H1 (cell line): ENCODE results near the gene GHRL. TPM values are rescaled to one million over a fixed set of nuclear protein-coding genes. Genes with fewer than 3 reads are reported as not detected.

Experiments
- CTCF ChIA-PET: fragments of 300-600 bp; sonication (Branson Sonifier 250); formaldehyde crosslinking; loops from one replicate; lab custom pipeline; 2021; ENCODE audit not compliant: partially characterized antibody; lab: Charles Lee
- POLR2A ChIA-PET: fragments of 300-600 bp; sonication (Branson Sonifier 250); formaldehyde crosslinking; loops from one replicate; lab custom pipeline; 2021; ENCODE audit warnings: inconsistent platforms; ENCODE audit not compliant: partially characterized antibody; lab: Charles Lee
- DNase-seq, 2 experiments: peaks; one replicate each; pipeline versions ENCODE4 v3.0.0 to v3.0.0-alpha.2; 2010 to 2022; ENCODE audit warnings: low spot score in 2 of 2, low read depth in 1 of 2, mixed read lengths in 1 of 2
- FAIRE-seq: peaks from 2 replicates; lab custom pipeline; 2011; peaks lifted over from hg19 to GRCh38; lab: Jason Lieb, UNC
- H2AFZ ChIP-seq: 2 replicates; pipeline ENCODE4 v1.8.1; 2012; ENCODE audit warnings: low read length, inconsistent platforms
- H2AK5ac ChIP-seq: 2 replicates; pipeline ENCODE4 v1.6.1; 2013; ENCODE audit warnings: low read depth, low read length
- H2BK120ac ChIP-seq: replicated peaks from 2 replicates; pipeline ENCODE3; 2013; ENCODE audit warnings: low read depth, low read length, inconsistent platforms
- H2BK12ac ChIP-seq: 2 replicates; pipeline ENCODE4 v1.6.1; 2013; ENCODE audit warnings: low read depth, low read length
- H2BK15ac ChIP-seq: 2 replicates; pipeline ENCODE4 v1.6.1; 2013; ENCODE audit warnings: low read length
- H2BK20ac ChIP-seq: 2 replicates; pipeline ENCODE4 v1.6.1; 2013; ENCODE audit warnings: low read length
- H2BK5ac ChIP-seq: 2 replicates; pipeline ENCODE4 v1.6.1; 2013; ENCODE audit warnings: low read depth, low read length
- H3K14ac ChIP-seq: 2 replicates; pipeline ENCODE4 v1.6.1; 2013; ENCODE audit warnings: inconsistent platforms; ENCODE audit not compliant: insufficient read length
- H3K18ac ChIP-seq: 2 replicates; pipeline ENCODE4 v1.6.1; 2013; ENCODE audit warnings: low read length; ENCODE audit errors: extremely low read depth
- H3K23ac ChIP-seq: 2 replicates; pipeline ENCODE4 v1.6.1; 2013; ENCODE audit warnings: inconsistent platforms; ENCODE audit not compliant: insufficient read length
- H3K23me2 ChIP-seq: 2 replicates; pipeline ENCODE4 v1.6.1; 2013; ENCODE audit warnings: low read depth, low read length
- H3K27ac ChIP-seq: 2 replicates; pipeline ENCODE4 v1.6.1; 2011; ENCODE audit warnings: low read depth, low read length, inconsistent platforms
- H3K27me3 ChIP-seq, 4 experiments: replicated peaks in 1 of 4; 1 replicate in 1 of 4; 2 replicates in 3 of 4; pipeline versions ENCODE4 v1.6.1 to v1.8.1; 2011 to 2013; ENCODE audit warnings: low read length in 3 of 4, mild to moderate bottlenecking in 3 of 4, inconsistent platforms in 2 of 4, mixed read lengths in 2 of 4, moderate library complexity in 1 of 4; ENCODE audit not compliant: control insufficient read depth in 3 of 4, insufficient read depth in 3 of 4; ENCODE audit errors: extremely low read depth in 1 of 4
- H3K36me3 ChIP-seq, 4 experiments: 2 replicates each; pipeline versions ENCODE4 v1.6.1 to v1.8.1; 2011 to 2013; ENCODE audit warnings: mild to moderate bottlenecking in 4 of 4, low read length in 3 of 4, moderate library complexity in 2 of 4, control low read depth in 1 of 4, inconsistent platforms in 1 of 4; ENCODE audit not compliant: insufficient read depth in 4 of 4, control insufficient read depth in 2 of 4
- H3K4ac ChIP-seq: replicated peaks from 2 replicates; pipeline ENCODE3; 2013; ENCODE audit warnings: low read length, low read depth, mixed read lengths, inconsistent platforms; ENCODE audit not compliant: insufficient read length
- H3K4me1 ChIP-seq, 4 experiments: replicated peaks in 1 of 4; 1 replicate in 1 of 4; 2 replicates in 3 of 4; pipeline versions ENCODE4 v1.6.1 to v1.8.1; 2011 to 2013; ENCODE audit warnings: low read length in 3 of 4, inconsistent platforms in 2 of 4, mixed read lengths in 1 of 4; ENCODE audit not compliant: insufficient read depth in 4 of 4, control insufficient read depth in 3 of 4
- H3K4me2 ChIP-seq, 2 experiments: 2 replicates each; pipeline versions ENCODE4 v1.6.1 to v1.8.1; 2011 to 2013; ENCODE audit warnings: low read depth in 2 of 2, low read length in 2 of 2, control low read depth in 1 of 2, inconsistent platforms in 1 of 2, mild to moderate bottlenecking in 1 of 2; ENCODE audit not compliant: insufficient read depth in 1 of 2
- H3K4me3 ChIP-seq, 4 experiments: fragments of 200-600, 300-600 bp in 1 of 4; sonication (generic), shearing (Covaris generic), sonication (Bioruptor Twin) in 1 of 4; 2 replicates each; pipeline versions ENCODE4 v1.5.1 to v1.8.1; 2011 to 2016; ENCODE audit warnings: low read length in 4 of 4, low read depth in 3 of 4, control low read depth in 2 of 4, inconsistent platforms in 2 of 4, mild to moderate bottlenecking in 2 of 4, mixed read lengths in 1 of 4, moderate library complexity in 1 of 4; ENCODE audit not compliant: insufficient read depth in 2 of 4; ENCODE audit errors: extremely low read depth in 1 of 4
- H3K56ac ChIP-seq: replicated peaks from 2 replicates; pipeline ENCODE3; 2013; ENCODE audit warnings: low read depth, mild to moderate bottlenecking, mixed read lengths, low read length, inconsistent platforms; ENCODE audit not compliant: insufficient read length
- H3K79me1 ChIP-seq: 2 replicates; pipeline ENCODE4 v1.6.1; 2013; ENCODE audit warnings: low read depth, low read length, control low read depth
- H3K79me2 ChIP-seq, 2 experiments: 2 replicates each; pipeline versions ENCODE4 v1.6.1 to v1.8.1; 2012 to 2013; ENCODE audit warnings: low read length in 2 of 2, mild to moderate bottlenecking in 2 of 2, inconsistent platforms in 1 of 2; ENCODE audit not compliant: insufficient read depth in 2 of 2, control insufficient read depth in 1 of 2
- H3K9ac ChIP-seq, 4 experiments: replicated peaks in 1 of 4; 1 replicate in 1 of 4; 2 replicates in 3 of 4; pipeline versions ENCODE4 v1.6.1 to v1.8.1; 2011 to 2013; ENCODE audit warnings: low read depth in 3 of 4, low read length in 3 of 4, control low read depth in 2 of 4, mild to moderate bottlenecking in 2 of 4, moderate library complexity in 2 of 4, inconsistent platforms in 1 of 4; ENCODE audit errors: extremely low read depth in 1 of 4
- H3K9me3 ChIP-seq, 2 experiments: 2 replicates each; pipeline versions ENCODE4 v1.6.1 to v1.8.1; 2012 to 2013; ENCODE audit warnings: mild to moderate bottlenecking in 2 of 2, moderate library complexity in 2 of 2, control low read depth in 1 of 2, inconsistent platforms in 1 of 2, low read depth in 1 of 2, low read length in 1 of 2, mixed read lengths in 1 of 2; ENCODE audit not compliant: insufficient read depth in 2 of 2
- H4K20me1 ChIP-seq, 2 experiments: replicated peaks in 1 of 2; 2 replicates each; pipeline versions ENCODE3 to v1.8.1; 2011 to 2013; ENCODE audit warnings: inconsistent platforms in 2 of 2, low read length in 2 of 2, mild to moderate bottlenecking in 1 of 2; ENCODE audit not compliant: insufficient read depth in 2 of 2, control insufficient read depth in 1 of 2
- H4K5ac ChIP-seq: 2 replicates; pipeline ENCODE4 v1.6.1; 2013; ENCODE audit warnings: low read length, low read depth, mixed read lengths, inconsistent platforms; ENCODE audit not compliant: insufficient read length
- H4K8ac ChIP-seq: 2 replicates; pipeline ENCODE4 v1.8.0; 2013; ENCODE audit warnings: mild to moderate bottlenecking, moderate library complexity, low read length, inconsistent platforms; ENCODE audit not compliant: insufficient read depth; ENCODE audit errors: extremely low read depth
- H4K91ac ChIP-seq: replicated peaks from 2 replicates; pipeline ENCODE3; 2013; ENCODE audit warnings: low read length, mixed read lengths, inconsistent platforms; ENCODE audit not compliant: insufficient read length
- CHD2 ChIP-seq: IDR thresholded peaks from 2 replicates; pipeline ENCODE4 v1.6.1; 2012; ENCODE audit warnings: low read length, improper control_type of control experiment
- JUN ChIP-seq: IDR thresholded peaks from 2 replicates; pipeline ENCODE4 v1.6.1; 2011; ENCODE audit warnings: low read depth, mild to moderate bottlenecking, improper control_type of control experiment, low read length
- JUND ChIP-seq: IDR thresholded peaks from 2 replicates; pipeline ENCODE4 v1.6.1; 2011; ENCODE audit warnings: mild to moderate bottlenecking, improper control_type of control experiment, low read length
- KDM4A ChIP-seq: IDR thresholded peaks from one replicate; pipeline ENCODE4 v1.7.1; 2012; ENCODE audit warnings: low read depth, mild to moderate bottlenecking, moderate library complexity, low read length, inconsistent platforms; ENCODE audit not compliant: severe bottlenecking
- NRF1 ChIP-seq: IDR thresholded peaks from 2 replicates; pipeline ENCODE4 v1.6.1; 2011; ENCODE audit warnings: mild to moderate bottlenecking, low read depth, low read length, improper control_type of control experiment
- SAP30 ChIP-seq: fragments of 300-600 bp; sonication (generic); IDR thresholded peaks from 2 replicates; pipeline ENCODE4 v1.7.1; 2012; ENCODE audit warnings: low read length, moderate library complexity, mild to moderate bottlenecking, inconsistent platforms; ENCODE audit not compliant: insufficient read depth, insufficient replicate concordance
- SIX5 ChIP-seq: IDR thresholded peaks from 2 replicates; pipeline ENCODE4 v1.6.1; 2011; ENCODE audit warnings: mild to moderate bottlenecking, low read depth, low read length
- SP1 ChIP-seq: IDR thresholded peaks from 2 replicates; pipeline ENCODE4 v1.6.1; 2011; ENCODE audit warnings: low read depth, low read length
- TAF7 ChIP-seq: optimal IDR thresholded peaks from 2 replicates; pipeline ENCODE3; 2011; ENCODE audit warnings: low read depth, mild to moderate bottlenecking, inconsistent platforms, low read length, moderate library complexity, borderline replicate concordance
- TEAD4 ChIP-seq: IDR thresholded peaks from 2 replicates; pipeline ENCODE4 v1.6.1; 2012; ENCODE audit warnings: low read depth, low read length, inconsistent platforms, mixed read lengths
- polyA plus RNA-seq, 7 experiments: library from polyadenylated mRNA; depleted of rRNA in 3 of 7; stranded (reverse) in 5 of 7; unstranded in 2 of 7; fragments of >200 nt in 5 of 7; fragments of 200-250 nt in 2 of 7; gene quantifications; 1 replicate in 5 of 7; 2 replicates in 1 of 7; 4 replicates in 1 of 7; pipeline versions ENCODE4 v1.2.1 to v1.2.3, GENCODE V29; 2011 to 2013; ENCODE audit warnings: missing spikeins in 2 of 7, mixed read lengths in 2 of 7
- total RNA-seq: library from RNA; stranded (reverse); fragmentation: NEBNext Ultra II Directional; extraction: Animal tissue kit (Norgen Biotek cat#: 25700); gene quantifications from 2 replicates; pipeline ENCODE4 v1.2.1, GENCODE V29; 2021
- TF ChIP-seq, protein P1 (sequence below), 3 experiments: IDR thresholded peaks; 1 replicate in 2 of 3; 2 replicates in 1 of 3; pipeline versions ENCODE4 v1.5.1 to v1.6.1; 2011; ENCODE audit warnings: low read length in 3 of 3, mild to moderate bottlenecking in 3 of 3, inconsistent platforms in 2 of 3, low read depth in 1 of 3, moderate library complexity in 1 of 3; ENCODE audit not compliant: insufficient read depth in 1 of 3; ENCODE audit errors: control extremely low read depth in 1 of 3

The GHRL gene
- total and polyA plus RNA-seq, 2 of the 8 experiments (the other 6 are each of a cell fraction or from before 2014, with no cell fraction given) = 0.32 to 0.35 TPM

GRCh38 chr3:10268116-10268515 lies 24.6 kb downstream of the GHRL start:
- Histone ChIP-seq H3K27ac (no peak overlapping the region), H2BK120ac (no peak overlapping the region), H3K9me3 (no peaks in the 10 kb centered on the region), H3K23ac (no peak overlapping the region), H3K4ac (no peak overlapping the region), H3K14ac (no peak overlapping the region), H3K27me3 (no peaks in the 10 kb centered on the region), H3K23me2 (no peaks in the 10 kb centered on the region), H4K8ac (no peak overlapping the region), H4K20me1 (peaks cover 4 to 5% of the 10 kb centered on the region in 2 experiments), H2BK5ac (no peak overlapping the region), H2BK15ac (no peak overlapping the region), H4K5ac (no peak overlapping the region), H2BK20ac (no peak overlapping the region), H3K18ac (no peak overlapping the region), H2BK12ac (no peak overlapping the region), H3K56ac (no peak overlapping the region), H2AK5ac (no peak overlapping the region), H3K79me1 (peaks cover 6% of the 10 kb centered on the region)
- POLR2A ChIA-PET = interaction anchor here (1.9 kb wide), 1 partner anchor 15 kb away, joined by 4 read pairs; no protein-coding TSS in a partner anchor
- CTCF ChIA-PET = no interaction called here
- FAIRE-seq = no peak
- TF ChIP-seq JUND (no peak), CHD2 (no peak), TEAD4 (no peak), TAF7 (no peak), SP1 (no peak), SAP30 (no peak), NRF1 (no peak), JUN (no peak), SIX5 (no peak), KDM4A (no peak)
- TF ChIP-seq, protein P1, sequence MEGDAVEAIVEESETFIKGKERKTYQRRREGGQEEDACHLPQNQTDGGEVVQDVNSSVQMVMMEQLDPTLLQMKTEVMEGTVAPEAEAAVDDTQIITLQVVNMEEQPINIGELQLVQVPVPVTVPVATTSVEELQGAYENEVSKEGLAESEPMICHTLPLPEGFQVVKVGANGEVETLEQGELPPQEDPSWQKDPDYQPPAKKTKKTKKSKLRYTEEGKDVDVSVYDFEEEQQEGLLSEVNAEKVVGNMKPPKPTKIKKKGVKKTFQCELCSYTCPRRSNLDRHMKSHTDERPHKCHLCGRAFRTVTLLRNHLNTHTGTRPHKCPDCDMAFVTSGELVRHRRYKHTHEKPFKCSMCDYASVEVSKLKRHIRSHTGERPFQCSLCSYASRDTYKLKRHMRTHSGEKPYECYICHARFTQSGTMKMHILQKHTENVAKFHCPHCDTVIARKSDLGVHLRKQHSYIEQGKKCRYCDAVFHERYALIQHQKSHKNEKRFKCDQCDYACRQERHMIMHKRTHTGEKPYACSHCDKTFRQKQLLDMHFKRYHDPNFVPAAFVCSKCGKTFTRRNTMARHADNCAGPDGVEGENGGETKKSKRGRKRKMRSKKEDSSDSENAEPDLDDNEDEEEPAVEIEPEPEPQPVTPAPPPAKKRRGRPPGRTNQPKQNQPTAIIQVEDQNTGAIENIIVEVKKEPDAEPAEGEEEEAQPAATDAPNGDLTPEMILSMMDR (IDR thresholded peaks at IDR 0.05; ENCODE audit: control extremely low read depth in 1 of 3, insufficient read depth in 1 of 3, low read depth in 1 of 3, low read length in 3 of 3) = no peak
- TF ChIP-seq, all 59 proteins: peak for 0
- no peak overlapping the region for H3K9ac ChIP-seq
- H3K4me3 ChIP-seq = no peak overlapping the region
- H3K4me2 ChIP-seq = no peak overlapping the region
- no peak for DNase-seq
- H3K4me1 ChIP-seq = no peaks in the 10 kb centered on the region; a peak in 2 of 7 replicates
- no peak overlapping the region for H2AFZ ChIP-seq
- no peak overlapping the region for H4K91ac ChIP-seq
- H3K36me3 ChIP-seq = peaks cover 9 to 16% (median 12%) of the 10 kb centered on the region in 4 experiments; a peak in 6 of 8 replicates
- peaks cover 0 to 53% of the 10 kb centered on the region in 2 experiments; a peak in 2 of 4 replicates for H3K79me2 ChIP-seq
